Erythroblast (primary cell): ENCODE measurements around the gene NMT1.

ENCODE experiments used
- DNase-seq, 2 experiments: peaks; one replicate each; lab custom pipeline; 2025; lab: John Stamatoyannopoulos, UW
- GATA1 ChIP-seq: IDR thresholded peaks from 2 replicates; pipeline ENCODE4 v1.6.1; 2011; ENCODE audit warnings: low read depth, mild to moderate bottlenecking, control low read depth, low read length, moderate library complexity
- POLR2A ChIP-seq: IDR thresholded peaks from 2 replicates; pipeline ENCODE4 v1.6.1; 2011; ENCODE audit warnings: mild to moderate bottlenecking, low read length

Gene NMT1

DNA sequence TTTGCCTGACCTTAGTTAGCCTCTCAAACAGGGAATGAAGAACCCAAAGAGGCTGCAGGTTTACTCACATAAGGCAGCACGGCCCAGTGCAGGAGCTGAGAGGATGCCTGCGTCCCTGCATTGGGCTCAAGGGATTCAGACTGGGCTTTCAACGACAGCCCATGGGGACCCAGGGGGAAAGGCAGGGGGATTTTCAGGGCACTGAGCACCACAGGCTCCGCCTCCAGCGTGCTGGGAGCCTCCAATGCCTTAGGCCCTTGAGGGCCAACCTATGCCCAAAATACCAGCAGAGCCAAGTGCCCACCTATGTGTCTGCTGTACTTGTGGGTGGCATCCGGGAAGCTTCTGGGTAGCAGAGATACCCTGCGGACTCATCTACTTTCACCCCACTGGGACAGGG is 32.0 kb upstream of the NMT1 start:
- no peak for TF ChIP-seq POLR2A
- no peak for TF ChIP-seq GATA1
- DNase-seq, result no peak

DNA sequence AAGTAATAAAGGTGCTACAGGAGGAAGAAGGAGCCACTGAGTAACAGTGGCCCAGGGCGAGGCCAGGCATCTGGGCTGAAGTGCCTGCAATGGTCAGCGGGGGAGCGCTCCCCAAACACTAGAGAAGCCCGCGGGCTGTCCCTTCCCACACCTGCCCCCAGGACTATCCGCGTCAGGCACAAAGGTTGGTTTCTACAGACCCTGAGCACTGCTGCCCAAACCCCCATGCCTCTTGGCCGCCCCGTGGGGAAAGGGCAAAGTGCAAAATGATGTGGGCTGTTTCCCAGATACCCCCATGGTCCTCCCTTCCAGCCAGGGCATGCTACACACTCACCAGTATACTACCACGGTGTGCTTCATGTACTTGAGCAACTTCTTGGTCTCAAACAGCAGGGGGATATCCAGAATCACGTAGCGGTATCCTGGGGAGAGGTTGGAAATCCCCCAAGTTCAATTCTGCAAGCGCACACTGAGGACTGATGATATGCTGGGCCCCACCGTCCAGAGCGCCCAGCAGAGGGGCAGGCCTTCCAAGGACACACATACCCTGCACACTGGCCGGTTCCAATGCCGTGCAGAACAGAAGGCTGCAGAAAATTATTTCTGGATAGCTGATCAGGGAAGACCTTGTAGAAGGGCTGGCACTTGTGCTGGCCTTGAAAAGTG is 31.2 kb upstream of the NMT1 start:
- no peak for TF ChIP-seq POLR2A
- TF ChIP-seq GATA1, result no peak

DNA sequence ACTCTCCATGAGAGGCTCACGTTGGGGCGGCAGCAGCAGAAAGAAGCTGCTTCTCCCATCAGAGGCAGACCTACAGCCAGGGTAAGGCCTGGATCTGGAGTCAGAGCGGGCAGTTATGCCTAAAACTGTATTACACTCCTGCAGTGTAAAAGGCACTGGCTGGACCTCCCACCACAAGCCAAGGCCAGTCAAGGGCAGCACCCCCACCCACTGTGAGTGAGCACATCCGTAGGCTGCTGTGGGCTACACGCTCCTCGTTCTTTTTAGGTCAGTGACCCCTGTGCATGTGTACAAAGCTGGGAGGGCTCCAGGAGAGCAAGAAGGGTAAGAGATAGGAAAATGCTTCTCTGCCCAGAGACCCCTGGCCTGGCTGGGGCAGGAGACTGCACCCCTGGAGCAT is 30.4 kb upstream of the NMT1 start:
- DNase-seq, result no peak
- no peak for TF ChIP-seq POLR2A
- no peak for TF ChIP-seq GATA1

More for the DNA sequence above, 31.2 kb upstream of the NMT1 start:
- no peak for DNase-seq

DNA sequence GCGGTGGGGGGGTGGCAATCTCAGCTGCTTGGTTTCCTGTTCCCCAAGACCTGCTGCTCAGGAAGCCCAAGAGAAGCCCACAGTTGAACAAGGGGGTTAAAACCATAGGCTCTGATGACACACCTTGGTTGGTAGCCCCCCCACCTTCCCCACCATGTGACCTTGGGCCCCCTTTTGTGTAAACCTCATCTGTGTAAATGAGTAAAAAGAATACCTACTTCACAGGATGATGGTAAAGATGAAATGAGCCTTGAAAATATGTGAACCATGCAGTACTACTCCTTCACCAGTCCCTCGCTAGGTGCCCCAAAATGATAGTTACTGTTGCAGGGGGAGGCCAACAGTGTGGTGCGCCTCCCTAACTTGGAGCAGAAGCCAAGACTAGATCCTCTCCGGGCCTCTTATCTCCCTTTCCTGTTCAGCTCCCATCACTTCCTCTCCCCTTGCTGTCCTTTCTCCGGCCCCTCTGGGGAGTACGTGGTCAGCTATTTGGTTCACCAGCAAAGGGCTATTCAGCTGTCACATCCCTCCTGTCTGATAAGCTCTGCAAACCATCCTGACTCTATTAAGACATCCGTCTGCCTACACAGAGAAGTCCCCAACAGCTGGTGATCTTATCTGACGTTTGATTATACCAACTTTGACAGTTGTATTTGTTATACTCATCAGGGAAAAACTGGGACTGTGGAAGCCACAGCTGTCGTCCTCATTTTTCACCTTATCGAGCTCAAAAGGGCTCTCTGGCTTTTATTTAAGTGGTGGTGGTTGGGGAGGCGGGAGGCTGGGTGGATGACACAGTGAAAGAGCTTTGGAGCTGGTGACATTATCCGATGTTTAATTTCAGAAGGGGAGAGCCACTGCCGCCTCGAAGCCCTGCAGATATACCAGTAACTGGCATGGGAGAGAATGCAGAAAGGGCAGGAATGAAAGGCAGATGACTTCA is 29.6 kb upstream of the NMT1 start:
- no peak for TF ChIP-seq GATA1
- TF ChIP-seq POLR2A, result no peak
- peak; percentile 25 to 43 for DNase-seq

DNA sequence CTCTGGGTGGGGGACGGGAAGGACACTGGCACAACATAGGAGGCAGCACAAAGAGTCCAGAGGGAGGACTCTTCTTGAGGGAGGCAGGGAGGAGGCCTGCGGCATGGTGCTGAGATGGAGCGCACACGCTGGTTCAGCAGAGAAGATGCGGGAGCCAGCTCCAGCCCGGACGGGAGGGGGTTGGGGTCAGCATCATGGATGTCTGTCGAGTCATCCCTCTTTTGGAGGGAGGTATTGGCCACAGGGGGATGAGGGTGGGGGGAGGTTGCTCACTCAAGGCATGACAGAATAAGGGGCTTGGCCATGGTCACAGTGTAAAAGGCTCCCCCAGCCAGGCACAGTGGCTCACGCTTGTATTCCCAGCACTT is 29.0 kb upstream of the NMT1 start:
- no peak for TF ChIP-seq POLR2A
- no peak for TF ChIP-seq GATA1
- no peak for DNase-seq

DNA sequence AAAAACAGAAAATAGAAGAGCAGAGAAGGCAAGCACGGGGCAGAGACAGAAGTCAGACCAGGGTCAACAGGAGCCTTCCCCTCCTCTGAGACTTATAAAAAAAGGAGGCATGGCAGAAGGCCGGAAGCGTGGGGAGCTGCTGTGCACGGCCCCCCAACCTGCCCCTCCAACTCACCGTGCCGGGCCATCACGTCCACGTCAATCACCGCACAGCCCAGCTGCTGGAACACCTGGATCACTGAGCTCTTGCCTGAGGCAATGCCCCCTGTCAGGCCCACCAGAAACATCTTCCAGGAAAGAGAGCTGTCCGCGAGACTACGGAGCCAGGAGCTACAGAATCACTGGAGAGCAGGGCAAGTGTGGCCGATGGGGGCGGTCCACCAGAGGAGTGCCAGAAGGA is 26.5 kb upstream of the NMT1 start:
- no peak for TF ChIP-seq POLR2A
- TF ChIP-seq GATA1, result no peak
- no peak for DNase-seq

DNA sequence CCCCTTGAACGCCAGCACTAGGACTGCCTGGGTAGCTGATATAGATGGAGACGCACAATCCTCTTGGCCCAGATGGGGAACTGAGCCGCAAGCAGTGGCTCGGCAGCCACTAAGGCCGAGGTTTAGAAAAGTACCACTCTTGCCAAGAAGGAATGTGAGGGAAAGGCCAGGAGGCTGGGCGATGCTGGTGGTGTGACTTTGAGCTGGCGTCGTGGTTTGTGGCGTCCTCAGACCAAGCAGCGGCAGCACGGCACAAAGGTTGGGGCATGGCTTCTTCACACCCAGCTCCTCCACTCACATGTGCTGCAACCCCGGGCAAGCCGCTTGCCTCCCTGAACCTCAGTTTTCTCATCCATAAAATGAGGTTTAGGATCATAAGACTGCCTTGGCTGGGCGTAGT is 25.3 kb upstream of the NMT1 start:
- TF ChIP-seq GATA1, result no peak
- no peak for TF ChIP-seq POLR2A
- DNase-seq, result no peak

DNA sequence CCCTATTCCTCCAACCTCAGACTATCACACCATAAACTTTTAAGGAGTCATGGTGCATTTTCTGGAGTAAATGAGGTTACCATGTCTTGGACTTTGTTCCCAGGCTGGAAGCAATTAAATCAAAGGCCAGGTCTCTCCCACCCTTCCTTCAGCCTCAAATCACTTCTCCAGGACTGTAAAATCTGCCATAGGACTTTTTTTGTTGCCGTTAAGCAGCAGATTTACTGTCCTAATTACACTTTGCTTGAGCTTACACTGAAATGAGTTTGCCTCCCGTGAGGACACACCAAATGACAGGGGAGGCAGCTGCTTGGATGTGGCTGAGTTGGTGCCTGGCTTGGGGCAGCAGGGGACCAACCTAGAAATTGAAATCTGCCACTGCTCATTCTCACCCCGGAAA is 24.4 kb upstream of the NMT1 start:
- no peak for DNase-seq
- TF ChIP-seq GATA1, result no peak
- TF ChIP-seq POLR2A, result no peak

DNA sequence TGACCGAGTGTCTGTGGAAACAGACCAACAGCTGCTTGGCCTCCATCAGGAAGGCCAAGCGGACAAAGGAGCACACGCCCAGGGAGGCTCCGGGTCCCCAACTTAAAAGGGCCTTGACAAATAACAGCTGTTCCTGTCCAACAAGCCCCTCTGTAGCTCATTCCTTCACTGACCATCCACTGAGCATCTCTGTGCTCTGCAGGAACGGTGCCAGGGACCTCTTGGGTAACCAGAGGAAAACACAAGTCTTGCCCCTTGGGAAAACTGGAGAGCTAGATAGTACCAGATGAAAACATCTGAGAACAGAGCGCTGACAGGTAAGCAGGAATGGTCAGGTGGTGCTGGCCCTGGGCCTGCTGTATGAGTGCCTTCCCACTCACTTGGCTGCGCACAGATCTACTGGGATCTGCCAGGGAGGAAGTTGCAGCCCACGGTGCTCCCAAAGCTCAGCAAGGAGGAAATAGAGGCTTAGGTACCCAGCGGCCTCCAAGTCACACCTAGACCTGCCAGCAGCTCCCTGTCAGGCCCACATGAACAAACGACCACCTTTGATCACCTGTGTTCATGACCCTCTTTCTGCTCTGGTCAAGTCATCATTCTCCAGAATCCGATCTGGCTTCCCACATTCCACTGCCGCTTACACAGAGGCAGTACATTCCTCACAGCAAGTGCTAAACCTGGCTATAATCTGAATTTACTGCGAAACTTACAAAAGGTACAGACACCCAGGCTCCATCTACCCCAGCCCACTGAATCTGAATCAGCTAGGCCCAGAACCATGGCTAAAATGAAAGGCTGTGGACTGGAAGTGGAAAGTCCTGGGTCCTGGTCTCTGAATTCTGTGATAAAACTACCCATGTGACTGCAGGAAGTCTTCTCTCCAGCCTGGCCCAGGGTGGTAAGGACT is 22.1 kb upstream of the NMT1 start:
- TF ChIP-seq POLR2A (no peak), GATA1 (no peak)
- no peak for DNase-seq

DNA sequence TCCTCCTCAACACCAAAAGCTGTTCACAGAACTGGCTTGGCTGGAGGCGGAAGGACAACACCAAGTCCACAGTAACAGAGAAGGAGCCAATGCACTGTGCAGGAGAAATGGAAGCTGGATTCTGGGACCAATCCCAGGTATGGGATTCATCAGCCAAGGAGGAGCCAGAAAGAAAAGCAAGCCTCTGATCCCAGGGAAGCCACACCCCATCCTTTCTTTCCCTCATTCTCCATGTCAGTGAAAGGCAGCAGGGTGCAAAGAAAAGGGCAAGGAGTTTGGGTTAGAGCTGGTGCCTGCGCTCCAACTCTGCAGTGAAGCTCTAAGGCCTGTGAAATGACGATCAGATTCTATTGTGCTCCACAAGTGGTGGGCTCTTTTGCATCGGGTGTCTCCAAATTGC is 20.7 kb upstream of the NMT1 start:
- TF ChIP-seq POLR2A (no peak), GATA1 (no peak)
- DNase-seq, result no peak

DNA sequence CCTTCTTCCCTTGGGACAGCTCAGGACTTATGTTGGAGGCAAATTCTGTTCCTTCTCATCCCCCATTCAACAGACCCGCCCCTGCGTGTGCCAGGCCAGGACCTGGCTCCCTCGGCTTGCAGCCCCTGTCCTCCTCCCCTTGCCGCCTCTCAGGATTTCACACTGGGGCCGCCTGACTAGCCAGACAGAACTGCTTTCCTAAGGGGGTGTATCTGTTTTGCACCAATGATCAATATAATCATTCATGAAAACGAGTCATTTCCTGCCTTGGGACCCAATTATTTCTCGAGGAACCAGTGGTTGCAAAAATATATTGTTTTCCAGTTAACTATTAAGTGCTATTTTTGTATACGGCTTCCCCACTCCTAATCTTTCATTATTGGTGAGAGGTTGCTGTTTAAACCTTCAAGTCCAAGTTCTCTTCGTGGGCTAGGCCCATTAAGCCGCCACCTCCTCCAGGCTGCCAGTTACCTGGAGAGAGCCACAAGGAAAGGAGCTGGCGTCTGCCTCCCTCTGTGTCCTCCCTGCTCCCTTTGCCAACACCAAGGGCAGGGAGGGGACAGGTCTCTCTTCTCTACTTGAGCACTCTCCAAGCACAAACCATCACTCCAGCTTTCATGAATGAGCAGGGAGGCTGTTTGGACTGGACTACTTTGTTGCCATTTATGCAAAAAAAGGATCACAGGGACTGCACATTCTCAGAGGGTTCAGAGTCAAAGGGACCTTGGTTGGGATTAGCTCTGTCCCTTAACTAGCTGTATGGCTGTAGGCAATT is 18.6 kb upstream of the NMT1 start:
- no peak for DNase-seq
- TF ChIP-seq GATA1 (no peak), POLR2A (no peak)

DNA sequence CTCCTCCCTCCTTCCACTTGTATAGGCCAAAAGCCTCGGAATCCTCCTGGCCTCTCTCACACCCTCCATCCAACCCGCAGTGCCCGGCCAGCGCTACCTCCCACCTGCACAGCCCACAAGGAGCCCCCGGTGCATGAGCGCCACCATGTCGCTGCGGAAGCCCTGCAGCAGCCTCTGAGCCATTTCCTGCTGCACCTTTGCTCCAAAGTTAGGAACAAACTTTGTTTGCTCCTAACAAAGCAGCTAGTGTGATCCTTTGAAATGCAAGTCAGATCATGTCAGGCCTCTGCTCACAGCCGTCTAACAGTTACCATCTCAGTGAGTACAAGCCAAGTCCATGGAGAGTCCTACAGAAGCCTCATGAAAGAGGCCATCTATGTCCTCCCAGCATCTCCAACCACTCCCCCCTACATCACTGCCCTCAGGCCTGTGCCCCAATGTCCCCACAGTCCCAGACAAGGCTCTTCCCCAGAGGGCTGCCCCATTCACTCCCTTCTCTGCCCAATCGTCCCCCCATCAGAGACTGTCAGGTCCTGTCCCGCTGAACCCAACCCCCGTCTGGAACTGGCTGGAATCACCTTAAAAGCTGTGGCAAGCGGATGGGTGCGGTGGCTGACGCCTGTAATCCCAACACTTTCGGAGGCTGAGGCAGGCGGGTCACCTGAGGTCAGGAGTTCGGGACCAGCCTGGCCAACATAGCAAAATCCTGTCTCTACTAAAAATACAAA is 17.1 kb upstream of the NMT1 start:
- TF ChIP-seq POLR2A (no peak), GATA1 (no peak)
- no peak for DNase-seq
